ENCODE results near the gene XPO5.
"Not testable (repeated sequence)": the region's sequence is repeated elsewhere in the genome, so short reads cannot be mapped to it uniquely, and the experiment has no call there.

The XPO5 gene

DNA sequence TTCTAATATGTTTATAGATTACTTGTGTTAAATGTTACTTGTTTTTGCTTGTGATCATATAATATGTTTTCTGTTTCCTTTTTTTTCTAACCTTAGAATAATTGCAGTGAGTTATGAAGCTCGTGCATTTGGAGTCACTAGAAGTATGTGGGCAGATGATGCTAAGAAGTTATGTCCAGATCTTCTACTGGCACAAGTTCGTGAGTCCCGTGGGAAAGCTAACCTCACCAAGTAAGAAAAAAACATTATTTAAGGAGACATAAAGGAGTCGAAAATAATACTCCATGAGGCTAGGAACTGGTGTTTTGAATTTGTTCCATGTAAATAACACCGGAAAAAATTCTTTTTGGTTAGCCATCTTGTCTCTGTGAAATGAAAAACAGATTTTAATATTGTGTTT, 7.1 kb upstream of the XPO5 start:
- no peak for DNase-seq

DNA sequence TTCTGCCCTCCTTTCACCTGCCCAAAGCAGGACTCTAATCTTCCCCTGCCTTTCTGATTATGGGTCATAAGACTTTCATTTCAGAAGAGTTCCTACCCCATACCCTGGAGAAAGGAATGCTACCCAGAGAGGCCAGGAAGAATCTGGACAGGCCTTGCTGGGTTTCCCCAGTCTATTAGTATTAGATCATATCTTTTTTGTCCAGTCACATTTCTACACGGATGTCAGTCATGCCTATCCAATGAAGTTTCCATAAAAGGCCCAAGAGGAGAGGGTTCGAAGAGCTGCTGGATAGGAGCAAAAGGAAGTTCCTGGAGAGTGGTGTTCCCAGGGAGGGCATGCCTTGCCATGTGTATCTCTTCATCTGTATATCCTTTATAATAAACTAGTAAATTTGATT, 3.3 kb upstream of the XPO5 start:
- DNase-seq: no peak

DNA sequence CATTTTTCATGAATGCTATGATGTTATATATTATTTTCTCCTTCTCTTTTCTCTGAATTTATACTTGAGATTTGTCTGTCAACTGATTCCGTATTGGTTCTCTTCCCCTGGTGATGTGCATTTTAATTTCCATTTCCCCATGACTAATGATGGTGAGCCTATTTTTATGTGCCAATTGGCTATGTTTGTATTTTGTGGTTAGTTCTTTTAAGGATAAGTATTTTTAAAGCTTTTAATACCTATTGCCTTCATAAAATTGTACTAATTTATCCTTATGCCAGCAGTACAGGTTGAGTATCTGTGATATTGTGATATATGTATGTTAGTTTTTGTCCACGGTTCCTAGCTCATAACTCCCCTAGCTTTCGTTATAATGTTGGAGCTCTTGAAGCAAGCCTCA, 2.9 kb upstream of the XPO5 start:
- no peak for DNase-seq

DNA sequence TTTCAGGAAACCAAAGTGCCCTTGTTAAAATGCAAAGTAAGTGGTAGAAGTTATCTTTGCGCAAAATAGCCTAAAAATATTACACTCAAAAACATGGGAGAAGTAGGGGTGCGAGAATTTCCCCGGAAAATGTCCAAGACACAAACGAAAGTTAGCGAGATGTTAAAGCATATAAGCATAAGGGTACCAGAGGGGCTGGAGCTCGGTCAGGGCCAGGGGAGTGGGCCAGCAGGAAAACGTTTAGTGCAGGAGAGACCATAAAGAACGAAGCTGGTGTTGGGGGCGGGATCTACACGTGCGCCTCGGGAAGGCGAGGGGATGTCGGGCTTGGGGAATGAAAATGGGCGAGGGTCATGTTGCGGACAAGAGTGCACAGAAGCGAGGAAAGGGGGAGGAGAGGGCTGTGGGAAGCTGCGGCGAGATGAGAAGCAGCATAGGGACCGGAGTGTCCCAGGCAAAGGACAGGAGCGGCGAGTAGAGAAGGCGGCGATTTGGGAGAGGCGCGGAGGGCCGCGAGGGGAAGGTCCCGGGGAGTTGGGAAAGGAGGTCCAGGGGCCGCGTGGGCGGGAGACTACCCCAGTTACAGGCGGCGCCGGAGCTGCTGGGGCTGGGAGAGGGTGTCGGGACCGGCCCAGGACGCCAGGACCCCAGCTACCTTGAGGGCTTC, 600 bp downstream of the XPO5 start:
- peak; percentile 39 for DNase-seq

DNA sequence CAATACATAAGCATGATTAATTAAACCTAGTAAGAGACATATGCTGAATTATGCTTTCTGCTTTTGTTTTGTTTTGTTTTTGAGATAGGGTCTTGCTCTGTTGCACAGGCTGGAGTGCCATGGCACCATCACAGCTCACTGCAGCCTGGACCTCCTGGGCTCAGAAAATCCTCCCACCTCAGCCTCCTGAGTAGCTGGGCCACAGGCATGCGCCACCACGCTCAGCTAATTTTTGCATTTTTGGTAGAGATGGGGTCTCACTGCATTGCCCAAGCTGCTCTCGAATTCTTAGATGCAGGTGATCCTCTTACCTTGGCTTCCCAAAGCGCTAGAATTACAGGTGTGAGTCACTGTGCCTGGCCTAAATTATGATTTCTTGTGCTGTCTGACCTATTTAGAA, 3.8 kb downstream of the XPO5 start:
- no peak for DNase-seq

DNA sequence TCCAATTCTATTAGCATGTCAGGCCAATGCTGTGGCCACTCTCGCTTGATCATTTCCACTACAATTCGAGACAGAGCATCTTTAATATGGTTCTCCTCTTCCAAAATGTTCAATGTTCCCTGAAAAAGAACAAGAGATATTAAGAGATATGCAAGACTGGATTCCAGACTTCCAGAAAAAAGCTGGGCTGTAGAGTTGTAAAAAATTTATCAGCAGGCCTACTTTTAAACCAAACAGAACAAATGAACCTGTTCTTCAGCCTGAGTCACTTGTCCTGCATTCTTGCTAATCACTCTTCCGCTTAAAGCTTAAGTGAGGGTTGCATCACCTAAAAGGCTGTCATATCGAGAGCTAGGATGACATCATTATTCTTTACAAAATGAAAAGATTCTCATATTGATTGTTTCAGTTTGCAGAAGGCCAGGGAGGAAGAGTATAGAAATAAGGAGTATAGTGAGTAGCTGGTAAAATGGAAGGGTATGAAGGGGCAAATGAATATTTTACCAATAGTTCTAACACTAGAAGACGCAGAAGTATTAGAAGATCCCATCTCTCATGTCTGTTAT, 4.9 kb downstream of the XPO5 start:
- no peak for DNase-seq

DNA sequence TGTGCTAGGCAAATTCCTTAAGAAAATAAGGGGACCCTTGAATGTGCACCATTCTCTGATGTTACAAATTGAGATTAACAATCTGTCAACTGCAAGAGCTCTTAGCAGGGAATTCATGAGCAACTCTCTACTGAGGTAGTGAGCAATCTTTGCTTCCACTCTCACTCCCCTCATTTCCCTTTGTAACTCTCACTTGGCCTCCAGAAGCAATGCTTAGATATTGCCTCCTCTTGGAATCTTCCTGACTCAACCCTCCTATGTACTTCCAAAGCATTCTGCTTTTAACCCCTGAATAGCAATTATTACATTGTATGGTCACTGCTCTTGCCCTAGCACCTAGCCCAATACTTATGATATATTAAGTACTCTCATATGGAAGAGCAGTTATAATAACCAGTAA, 16.5 kb downstream of the XPO5 start:
- DNase-seq: no peak

DNA sequence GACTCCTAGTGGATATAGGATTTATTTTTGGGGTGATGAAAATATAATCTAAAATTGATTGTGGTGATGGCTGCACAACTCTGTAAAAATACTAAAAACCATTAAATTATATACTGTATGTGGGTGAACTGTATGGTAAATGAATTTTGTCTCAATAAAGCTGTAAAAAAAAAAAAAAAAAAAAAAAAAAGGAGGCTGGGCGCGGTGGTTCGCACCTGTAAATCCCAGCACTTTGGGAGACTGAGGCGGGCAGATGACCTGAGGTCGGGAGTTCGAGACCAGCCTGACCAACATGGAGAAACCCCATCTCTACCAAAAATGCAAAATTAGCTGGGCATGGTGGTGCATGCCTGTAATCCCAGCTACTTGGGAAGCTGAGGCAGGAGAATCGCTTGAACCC, 18.2 kb downstream of the XPO5 start:
- DNase-seq: not testable (repeated sequence)

DNA sequence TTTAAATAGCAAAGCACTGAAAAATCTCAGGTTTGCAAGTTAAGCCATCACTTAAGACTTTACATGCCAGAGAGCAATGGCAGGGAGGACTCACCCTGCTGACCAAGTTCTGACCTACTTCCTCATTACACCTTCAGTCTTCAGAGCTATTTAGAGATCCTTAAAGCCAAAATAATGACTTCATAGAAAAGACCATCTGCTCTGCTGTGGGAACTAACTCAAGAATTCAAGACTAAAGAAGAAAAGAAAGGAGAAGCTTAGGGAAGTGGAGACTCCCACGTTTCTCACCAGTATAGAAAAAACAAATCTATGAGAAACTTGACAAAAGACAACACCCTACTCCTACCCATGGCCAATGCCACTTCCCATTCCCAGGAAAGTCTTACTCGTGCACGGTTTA, 28.6 kb downstream of the XPO5 start:
- no peak for DNase-seq

DNA sequence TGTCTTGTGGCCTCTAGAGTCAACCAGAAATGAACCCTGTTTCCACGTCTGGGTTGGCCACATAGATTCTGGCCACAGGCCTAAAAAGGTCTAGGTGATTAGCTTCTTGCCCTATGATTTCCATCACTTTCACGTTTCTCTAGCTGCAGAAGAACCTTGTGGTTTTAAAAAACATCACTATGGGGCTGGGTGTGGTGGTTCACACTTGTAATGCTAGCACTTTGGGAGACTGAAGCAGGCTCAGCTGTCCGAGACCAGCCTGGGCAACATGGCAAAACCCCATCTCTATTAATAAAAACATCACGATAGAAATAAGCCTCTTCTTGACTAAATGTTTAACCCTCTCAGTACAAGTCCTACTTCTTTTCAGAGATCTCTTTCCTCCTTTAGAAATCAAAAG, 31.4 kb downstream of the XPO5 start:
- no peak for DNase-seq

DNA sequence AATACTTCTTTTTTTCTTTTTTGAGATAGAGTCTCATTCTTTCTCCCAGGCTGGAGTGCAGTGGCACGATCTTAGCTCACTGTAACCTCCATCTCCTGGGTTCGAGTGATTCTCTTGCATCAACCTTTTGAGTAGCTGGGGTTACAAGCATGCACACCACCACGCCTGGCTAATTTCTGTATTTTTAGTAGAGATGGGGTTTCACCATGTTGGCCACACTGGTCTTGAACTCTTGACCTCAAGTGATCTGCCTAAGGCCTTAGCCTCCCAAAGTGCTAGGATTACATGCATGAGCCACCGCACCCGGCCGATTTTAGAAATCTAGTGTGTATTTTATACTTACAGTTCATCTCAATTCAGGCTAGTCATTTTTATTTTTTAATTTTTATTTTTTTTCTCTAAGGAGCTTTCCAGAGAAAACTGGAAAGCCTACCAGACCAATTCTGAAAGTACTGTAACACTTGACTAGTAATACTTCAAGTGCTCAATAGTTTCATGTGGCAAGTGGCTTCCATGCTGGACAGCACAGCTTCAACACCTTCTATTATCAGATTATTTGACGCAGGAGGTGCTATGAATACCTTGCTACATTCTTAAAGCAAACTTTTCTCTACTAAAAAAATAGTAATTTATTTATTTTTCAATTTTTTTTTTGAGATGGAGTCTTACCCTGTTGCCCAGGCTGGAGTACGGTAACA, 33.9 kb downstream of the XPO5 start:
- no peak for DNase-seq

DNA sequence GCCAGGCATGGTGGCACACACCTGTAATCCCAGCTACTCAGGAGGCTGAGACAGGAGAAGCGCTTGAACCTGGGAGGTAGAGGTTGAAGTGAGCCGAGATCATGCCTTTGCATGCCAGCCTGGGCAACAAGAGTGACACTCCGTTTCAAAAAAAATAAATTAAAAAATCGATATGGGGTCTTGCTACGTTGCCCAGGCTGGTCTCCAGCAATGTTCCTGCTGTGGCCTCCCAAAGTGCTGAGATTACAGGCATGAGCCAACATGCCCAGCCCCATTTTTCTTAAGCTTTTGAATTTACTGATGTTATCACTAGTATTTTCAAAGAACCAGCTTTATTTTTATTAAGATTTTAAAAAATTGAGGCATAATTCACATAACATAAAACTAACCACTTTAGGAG, 35.3 kb downstream of the XPO5 start:
- no peak for DNase-seq

DNA sequence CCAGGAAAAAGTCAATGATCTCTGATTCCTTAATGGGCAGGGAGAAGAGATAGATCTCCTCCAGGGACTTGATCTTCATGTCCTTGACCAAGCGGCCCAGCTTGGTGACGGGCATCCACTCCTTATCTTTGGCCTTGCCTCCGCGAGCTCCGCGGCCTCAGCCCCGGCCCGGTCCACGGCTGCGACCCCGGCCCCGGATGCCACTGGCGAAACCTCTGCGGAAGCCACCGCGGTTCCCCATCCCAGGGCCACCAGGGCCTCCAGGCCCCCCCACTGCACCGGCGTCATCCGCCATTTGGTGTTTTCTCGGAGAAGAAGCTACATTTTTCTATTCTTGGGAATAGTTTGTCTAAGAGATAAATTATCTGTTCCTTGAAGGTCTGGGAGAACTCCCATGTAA, 36.4 kb downstream of the XPO5 start:
- DNase-seq: not testable (repeated sequence)

DNA sequence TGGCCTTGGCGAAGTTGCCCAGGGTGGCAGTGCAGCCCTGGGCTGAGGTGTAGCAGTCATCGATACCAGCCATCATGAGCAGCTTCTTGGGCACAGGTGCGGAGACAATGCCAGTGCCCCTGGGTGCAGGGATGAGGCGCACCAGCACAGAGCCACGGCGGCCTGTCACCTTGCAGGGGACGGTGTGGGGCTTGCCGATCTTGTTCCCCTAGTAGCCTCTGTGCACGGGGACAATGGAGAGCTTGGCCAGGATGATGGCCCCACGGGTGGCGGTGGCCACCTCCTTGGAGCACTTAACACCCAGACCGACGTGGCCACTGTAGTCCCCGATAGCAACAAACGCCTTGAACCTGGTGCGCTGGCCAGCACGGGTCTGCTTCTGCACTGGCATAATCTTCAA, 36.9 kb downstream of the XPO5 start:
- not testable (repeated sequence) for DNase-seq

DNA sequence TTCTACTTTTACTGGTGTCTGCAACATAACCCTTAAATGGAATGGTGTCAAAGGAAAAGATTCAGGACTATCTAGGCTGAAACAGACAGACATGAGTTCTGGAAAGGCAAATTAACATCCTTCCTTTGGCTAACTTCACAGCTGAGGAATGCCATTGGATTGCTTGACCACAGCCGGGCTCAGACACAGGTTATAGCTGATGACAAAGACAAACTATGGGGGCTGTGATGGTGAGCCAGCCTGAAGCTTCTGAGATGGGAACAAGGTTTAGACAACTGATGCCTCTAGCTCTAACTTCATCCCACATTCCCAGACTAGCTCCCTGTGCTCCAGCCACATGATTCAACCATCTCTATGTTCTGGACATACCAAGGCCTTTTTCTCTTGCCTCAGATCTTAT, 43.6 kb downstream of the XPO5 start:
- DNase-seq: no peak

DNA sequence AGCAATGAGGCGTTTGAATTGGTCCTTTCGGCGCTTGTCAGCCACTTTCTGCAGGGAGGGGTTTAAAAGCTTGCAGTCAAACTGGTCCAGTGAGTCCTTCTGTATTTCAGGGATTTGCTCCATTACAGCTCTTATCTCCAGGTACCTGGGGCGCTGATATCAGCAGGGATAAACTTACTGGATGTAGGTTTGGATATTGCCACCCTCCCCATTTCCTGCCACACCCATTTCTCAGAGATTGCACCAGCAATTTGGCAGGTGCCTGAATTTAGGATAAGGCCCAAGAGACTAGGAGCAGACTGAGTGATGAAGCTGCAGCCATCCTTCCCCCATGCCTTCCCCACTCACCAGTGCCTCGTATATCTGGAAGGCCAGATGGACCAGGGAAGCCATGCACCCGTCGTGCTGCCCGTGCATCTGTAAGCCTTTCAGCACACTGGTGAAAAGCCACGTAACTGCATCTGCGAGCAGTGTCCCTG, 51.3 kb downstream of the XPO5 start:
- no peak for DNase-seq

DNA sequence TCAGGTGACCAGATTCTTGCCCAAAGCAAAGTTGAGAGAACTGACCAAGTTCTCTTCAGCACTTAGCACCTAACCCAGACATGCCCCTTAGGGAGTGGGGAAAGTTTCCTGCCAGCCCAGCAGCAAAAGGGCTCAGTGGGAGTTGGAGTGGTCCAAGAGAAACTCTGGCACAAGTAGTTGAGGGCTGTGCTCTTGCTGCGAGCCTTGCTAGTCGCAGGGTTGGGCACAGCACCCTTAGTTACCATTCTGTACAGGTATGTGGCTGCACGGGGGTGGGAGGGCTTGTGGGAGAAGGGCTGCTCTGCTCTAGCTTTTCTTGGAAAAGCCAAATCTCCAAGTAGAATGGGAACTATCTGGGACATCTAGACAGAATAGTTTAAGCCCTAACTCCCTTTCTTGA, 52.6 kb downstream of the XPO5 start:
- DNase-seq: no peak

DNA sequence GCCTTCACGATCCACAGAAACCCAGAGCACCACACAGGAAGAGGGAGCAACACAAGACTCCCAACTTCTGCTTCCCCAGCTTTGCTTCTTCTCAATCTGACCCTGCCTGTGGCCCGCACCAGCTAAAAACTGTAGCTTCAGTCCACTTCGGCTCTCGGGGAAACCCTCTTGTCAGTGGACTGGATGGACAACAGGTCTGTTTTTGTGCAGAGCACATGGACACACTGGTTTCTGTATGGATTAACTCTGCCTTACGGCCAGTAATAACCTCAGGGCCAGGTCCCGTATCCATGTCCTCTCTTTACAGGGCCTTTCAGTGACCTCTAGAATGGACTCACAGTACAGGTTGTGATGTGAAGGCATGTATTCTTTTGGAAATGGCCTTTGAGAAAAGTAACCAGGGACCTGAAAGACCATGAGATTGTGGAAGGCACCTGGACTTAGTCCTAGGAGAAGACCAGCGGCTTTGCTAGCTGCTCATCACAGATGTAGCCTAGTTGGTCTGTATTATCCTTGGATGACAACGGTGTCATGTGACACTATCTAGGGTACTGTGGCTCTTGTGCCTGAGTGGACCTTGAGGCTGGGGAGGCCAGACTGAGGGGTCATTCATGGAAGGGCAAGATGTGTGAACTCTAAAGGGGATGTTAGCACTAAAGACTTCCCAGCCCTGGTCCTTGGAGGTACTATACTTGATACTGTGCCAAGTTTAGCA, 53.1 kb downstream of the XPO5 start:
- DNase-seq: no peak

DNA sequence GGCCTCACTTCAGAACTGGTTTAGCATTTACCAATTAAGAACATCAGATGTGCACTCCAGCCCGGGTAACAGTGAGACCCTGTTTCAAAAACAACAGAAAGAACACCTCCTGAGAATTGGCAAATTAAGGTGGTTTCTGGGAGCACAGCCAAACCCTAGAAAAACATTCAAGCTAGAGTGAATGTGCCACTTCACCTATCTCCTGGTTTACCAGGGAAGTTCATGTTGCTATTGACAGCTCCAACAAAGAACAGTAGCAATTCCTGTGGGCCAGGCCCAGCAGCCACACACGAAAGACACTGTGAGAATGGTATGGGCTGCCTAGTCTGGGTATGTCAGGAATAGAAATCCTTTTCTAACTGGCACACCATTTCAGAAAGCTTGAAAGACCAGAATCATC, 54.0 kb downstream of the XPO5 start:
- no peak for DNase-seq

DNA sequence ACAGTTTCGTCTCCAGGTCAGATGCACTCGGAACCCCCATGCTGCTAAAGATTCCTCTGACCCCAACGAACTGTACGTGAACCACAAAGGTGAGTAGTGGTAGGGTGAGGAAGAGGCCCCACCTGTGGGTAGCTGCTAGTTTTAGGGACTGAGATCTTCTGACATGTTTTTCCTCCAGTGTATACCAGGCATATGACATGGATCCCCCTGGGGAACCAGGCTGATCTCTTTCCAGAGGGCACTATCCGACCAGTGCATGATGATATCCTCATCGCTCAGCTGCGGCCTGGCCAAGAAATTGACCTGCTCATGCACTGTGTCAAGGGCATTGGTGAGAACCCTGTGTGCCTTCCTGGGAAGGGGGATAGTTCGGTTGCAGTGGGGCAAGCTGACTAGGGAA, 55.7 kb downstream of the XPO5 start:
- no peak for DNase-seq

DNA sequence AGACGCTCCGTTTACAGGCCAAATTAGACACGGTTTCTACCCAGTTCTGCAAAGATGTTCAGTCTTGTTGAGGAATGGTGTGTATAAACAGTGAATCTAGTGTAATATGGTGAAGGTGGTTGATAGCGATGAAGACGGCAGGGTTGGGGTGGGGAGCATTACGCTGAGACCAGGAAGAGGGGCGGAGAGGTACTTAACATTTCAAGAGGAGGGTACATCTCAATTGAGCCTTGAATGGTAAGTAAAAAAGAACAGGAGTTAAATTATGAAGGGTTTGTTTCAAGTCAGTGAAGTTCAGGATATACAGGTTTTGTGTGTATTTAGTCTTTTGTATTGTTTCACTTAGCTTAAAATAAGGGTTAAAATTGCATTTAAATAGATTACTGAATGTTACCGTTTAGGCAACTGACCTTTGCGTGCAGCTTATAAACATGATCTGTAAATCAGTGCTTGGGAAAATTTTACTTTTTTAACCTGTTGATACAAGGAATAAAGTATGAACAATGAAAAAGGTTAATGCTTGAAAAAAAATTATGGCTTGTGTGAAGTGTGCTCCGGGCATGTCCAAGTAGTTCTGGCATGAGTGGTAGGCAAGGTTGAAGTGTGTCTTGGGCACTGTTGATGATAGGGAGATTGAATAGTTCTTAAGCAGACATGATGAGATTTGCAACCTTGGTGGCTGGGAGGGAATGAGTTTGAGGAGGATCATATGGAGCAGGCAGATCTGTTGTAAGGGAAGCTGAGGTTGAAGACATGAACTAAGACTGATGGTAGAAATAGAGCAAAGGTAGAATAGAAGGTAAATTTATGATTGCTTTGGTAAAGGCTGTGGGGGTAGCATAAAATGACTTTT, 58.1 kb downstream of the XPO5 start:
- no peak for DNase-seq

DNA sequence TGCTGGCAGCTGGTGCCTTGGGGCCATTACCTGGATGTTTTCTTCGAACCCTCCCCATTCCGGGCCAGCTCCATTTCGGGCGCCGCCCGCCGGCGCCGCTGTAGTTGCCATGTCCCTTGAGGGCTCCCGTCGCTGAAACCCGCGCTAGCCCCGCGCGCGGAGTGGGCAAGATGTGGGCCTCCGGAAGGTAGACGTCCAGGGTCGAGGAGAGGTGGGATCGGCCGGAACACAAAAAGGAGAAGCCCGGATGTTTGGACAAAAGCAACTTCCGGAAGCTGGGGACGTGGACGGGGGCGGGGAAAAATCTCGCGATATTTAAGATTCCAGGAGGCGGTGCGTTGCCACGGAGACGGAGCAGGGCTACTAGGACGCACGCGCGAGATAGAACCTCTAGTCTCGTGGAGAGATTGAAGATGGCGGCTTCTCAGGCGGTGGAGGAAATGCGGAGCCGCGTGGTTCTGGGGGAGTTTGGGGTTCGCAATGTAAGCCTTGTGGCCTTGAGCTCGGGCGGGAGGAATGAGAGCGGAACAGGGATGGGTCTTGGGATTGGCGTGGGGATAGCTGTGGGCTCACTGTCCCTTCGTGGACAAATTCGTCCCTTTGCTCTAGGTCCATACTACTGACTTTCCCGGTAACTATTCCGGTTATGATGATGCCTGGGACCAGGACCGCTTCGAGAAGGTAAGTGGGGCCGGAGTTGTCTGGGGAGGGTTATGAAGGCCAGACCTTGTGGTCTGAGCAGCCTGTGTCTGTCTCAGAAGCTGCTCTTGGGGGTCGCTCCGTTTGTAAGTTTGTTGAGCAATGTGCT, 58.9 kb downstream of the XPO5 start, which contains the start of the genes POLR1C and YIPF3:
Gene POLR1C, plus strand, starts transcription at position 393 of the 808 bp plus-strand sequence. Its CDS starts 21 bp downstream, at position 414.
Gene YIPF3, minus strand, starts transcription at position 230 of the 808 bp plus-strand sequence. Its CDS starts 119 bp downstream, at position 111.
- peak; percentile 96 for DNase-seq

All from NK-92 treated with Interleukin-12 subunit alpha and Interleukin-12 subunit beta, amount 100 ng/mL, for 24 hours (cell line).